Astrocyte (in vitro differentiated cells and primary cell): Measurements from ENCODE around the gene PRKCE. TPM values are rescaled to one million over a fixed set of nuclear protein-coding genes. Genes with fewer than 3 reads are reported as not detected.

ENCODE experiments used
- DNase-seq: peaks from one replicate; pipeline ENCODE4 v3.0.0-alpha.2; 2010; ENCODE audit warnings: low read depth
- FAIRE-seq: peaks from 2 replicates; lab custom pipeline; 2011; peaks lifted over from hg19 to GRCh38; lab: Jason Lieb, UNC
- H2AFZ ChIP-seq: 2 replicates; pipeline ENCODE4 v1.6.0; 2012; ENCODE audit warnings: low read depth, low read length, inconsistent platforms
- H3K27ac ChIP-seq: 2 replicates; pipeline ENCODE4 v1.5.1; 2011; ENCODE audit warnings: low read depth, low read length, inconsistent platforms
- H3K27me3 ChIP-seq: 2 replicates; pipeline ENCODE4 v1.6.0; 2011; ENCODE audit warnings: low read length, inconsistent platforms; ENCODE audit not compliant: insufficient read depth
- H3K36me3 ChIP-seq: 2 replicates; pipeline ENCODE4 v1.5.1; 2011; ENCODE audit warnings: low read length, inconsistent platforms; ENCODE audit not compliant: insufficient read depth
- H3K4me1 ChIP-seq: 2 replicates; pipeline ENCODE4 v1.5.1; 2011; ENCODE audit warnings: low read length, inconsistent platforms; ENCODE audit not compliant: insufficient read depth
- H3K4me2 ChIP-seq: 2 replicates; pipeline ENCODE4 v1.6.0; 2012; ENCODE audit warnings: low read length, inconsistent platforms
- H3K4me3 ChIP-seq: 2 replicates; pipeline ENCODE4 v1.5.1; 2011; ENCODE audit warnings: low read depth, mild to moderate bottlenecking, low read length, inconsistent platforms; ENCODE audit not compliant: insufficient read depth
- H3K79me2 ChIP-seq: 2 replicates; pipeline ENCODE4 v1.6.0; 2012; ENCODE audit warnings: mild to moderate bottlenecking, low read length, inconsistent platforms; ENCODE audit not compliant: insufficient read depth
- H3K9ac ChIP-seq: 2 replicates; pipeline ENCODE4 v1.6.0; 2012; ENCODE audit warnings: mild to moderate bottlenecking, low read length, inconsistent platforms
- H3K9me3 ChIP-seq: 2 replicates; pipeline ENCODE4 v1.5.1; 2012; ENCODE audit warnings: low read depth, mild to moderate bottlenecking, low read length, inconsistent platforms; ENCODE audit not compliant: insufficient read depth
- H4K20me1 ChIP-seq: 2 replicates; pipeline ENCODE4 v1.6.0; 2012; ENCODE audit warnings: low read length, inconsistent platforms; ENCODE audit not compliant: insufficient read depth
- H3K27ac Mint-ChIP-seq: one replicate; pipeline ENCODE4 v1.8.0; 2021; ENCODE audit warnings: mild to moderate bottlenecking, mixed read lengths; ENCODE audit not compliant: unreplicated experiment
- H3K27me3 Mint-ChIP-seq: one replicate; pipeline ENCODE4 v1.8.0; 2021; ENCODE audit warnings: low read depth, mixed read lengths; ENCODE audit not compliant: unreplicated experiment
- H3K36me3 Mint-ChIP-seq: one replicate; pipeline ENCODE4 v1.8.0; 2021; ENCODE audit warnings: low read depth, mixed read lengths; ENCODE audit not compliant: unreplicated experiment
- H3K4me1 Mint-ChIP-seq: one replicate; pipeline ENCODE4 v1.8.0; 2021; ENCODE audit warnings: low read depth, mixed read lengths; ENCODE audit not compliant: unreplicated experiment
- H3K4me3 Mint-ChIP-seq: one replicate; pipeline ENCODE4 v1.8.0; 2021; ENCODE audit warnings: mild to moderate bottlenecking, moderate library complexity, mixed read lengths; ENCODE audit not compliant: unreplicated experiment
- H3K9me3 Mint-ChIP-seq: one replicate; pipeline ENCODE4 v1.8.0; 2021; ENCODE audit warnings: mild to moderate bottlenecking, mixed read lengths; ENCODE audit not compliant: unreplicated experiment
- EZH2 ChIP-seq: IDR thresholded peaks from 2 replicates; pipeline ENCODE4 v1.6.1; 2012; ENCODE audit warnings: mild to moderate bottlenecking, low read length, inconsistent platforms; ENCODE audit not compliant: insufficient read depth
- total RNA-seq: library from RNA; stranded (reverse); gene quantifications from 2 replicates; pipeline ENCODE4 v1.2.1, GENCODE V29; 2021
- TF ChIP-seq, protein P1 (sequence below): IDR thresholded peaks from 2 replicates; pipeline ENCODE4 v1.5.1; 2011; ENCODE audit warnings: low read depth, mild to moderate bottlenecking, inconsistent platforms, low read length, moderate library complexity; ENCODE audit not compliant: insufficient read depth

Gene PRKCE
- total RNA-seq, 1 donor from 2014 or later, result 12.8 TPM

DNA sequence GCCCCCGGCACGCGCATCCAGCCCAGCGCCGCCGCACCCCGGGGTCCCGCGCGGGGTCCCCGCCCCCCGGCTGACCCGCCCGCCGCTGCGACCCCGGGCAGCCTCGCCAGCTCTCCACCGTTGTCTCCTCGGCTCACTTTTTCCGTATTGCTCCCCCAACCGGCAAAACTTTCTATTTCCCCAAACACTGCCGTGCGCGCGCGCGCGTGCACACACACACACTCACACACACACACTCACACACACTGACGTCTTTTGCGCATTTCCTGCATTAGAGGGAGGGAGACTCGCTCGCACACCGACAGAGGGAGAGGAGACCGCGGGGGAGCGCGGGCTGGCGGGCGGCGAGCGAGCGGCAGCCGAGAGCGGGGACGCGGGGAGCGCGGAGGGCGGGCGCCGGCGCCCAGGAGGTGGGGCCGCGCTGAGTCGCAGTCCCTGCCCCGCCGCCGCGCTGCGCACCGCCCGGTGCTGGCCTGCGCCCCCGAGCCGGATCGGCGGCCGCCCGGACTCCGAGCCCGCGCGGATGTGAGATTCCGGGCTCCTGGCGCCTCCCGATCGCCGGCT is 542 bp upstream of the PRKCE start:
- H3K4me2 ChIP-seq, result peak overlapping the region; percentile 95

GRCh38 chr2:45652090-45653031 is 886 bp downstream of the PRKCE start:
- peaks cover 40% of the 10 kb centered on the region for H3K79me2 ChIP-seq
- peak overlapping the region; percentile 82 for H3K9ac ChIP-seq
- H3K4me3 ChIP-seq, result peak overlapping the region; percentile 92
- peaks cover 20% of the 10 kb centered on the region for H3K4me1 ChIP-seq
- H3K27ac ChIP-seq, result no peak overlapping the region
- Mint-ChIP-seq H3K4me3 (peak overlapping the region; percentile 90), H3K36me3 (no peaks in the 10 kb centered on the region), H3K27me3 (peaks cover 11% of the 10 kb centered on the region), H3K27ac (peak overlapping the region; percentile 84), H3K4me1 (peaks cover 19% of the 10 kb centered on the region), H3K9me3 (no peaks in the 10 kb centered on the region)
- no peaks in the 10 kb centered on the region for H3K27me3 ChIP-seq
- H3K36me3 ChIP-seq, result no peaks in the 10 kb centered on the region
- DNase-seq (peak; percentile 38), FAIRE-seq (no peak)
- peak overlapping the region; percentile 95 for H3K4me2 ChIP-seq
- TF ChIP-seq, protein P1, sequence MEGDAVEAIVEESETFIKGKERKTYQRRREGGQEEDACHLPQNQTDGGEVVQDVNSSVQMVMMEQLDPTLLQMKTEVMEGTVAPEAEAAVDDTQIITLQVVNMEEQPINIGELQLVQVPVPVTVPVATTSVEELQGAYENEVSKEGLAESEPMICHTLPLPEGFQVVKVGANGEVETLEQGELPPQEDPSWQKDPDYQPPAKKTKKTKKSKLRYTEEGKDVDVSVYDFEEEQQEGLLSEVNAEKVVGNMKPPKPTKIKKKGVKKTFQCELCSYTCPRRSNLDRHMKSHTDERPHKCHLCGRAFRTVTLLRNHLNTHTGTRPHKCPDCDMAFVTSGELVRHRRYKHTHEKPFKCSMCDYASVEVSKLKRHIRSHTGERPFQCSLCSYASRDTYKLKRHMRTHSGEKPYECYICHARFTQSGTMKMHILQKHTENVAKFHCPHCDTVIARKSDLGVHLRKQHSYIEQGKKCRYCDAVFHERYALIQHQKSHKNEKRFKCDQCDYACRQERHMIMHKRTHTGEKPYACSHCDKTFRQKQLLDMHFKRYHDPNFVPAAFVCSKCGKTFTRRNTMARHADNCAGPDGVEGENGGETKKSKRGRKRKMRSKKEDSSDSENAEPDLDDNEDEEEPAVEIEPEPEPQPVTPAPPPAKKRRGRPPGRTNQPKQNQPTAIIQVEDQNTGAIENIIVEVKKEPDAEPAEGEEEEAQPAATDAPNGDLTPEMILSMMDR, result no peak
- no peak for TF ChIP-seq EZH2
- H4K20me1 ChIP-seq, result peaks cover 33% of the 10 kb centered on the region
- H3K9me3 ChIP-seq, result no peaks in the 10 kb centered on the region
- H2AFZ ChIP-seq, result peak overlapping the region; percentile 90

More for the DNA sequence above, 542 bp upstream of the PRKCE start:
- Histone ChIP-seq H3K9ac (peak overlapping the region; percentile 82), H3K9me3 (no peaks in the 10 kb centered on the region), H3K36me3 (no peaks in the 10 kb centered on the region), H3K79me2 (peaks cover 31% of the 10 kb centered on the region), H3K4me1 (peaks cover 20% of the 10 kb centered on the region), H2AFZ (peak overlapping the region; percentile 90), H4K20me1 (peaks cover 33% of the 10 kb centered on the region), H3K27ac (peak overlapping the region; percentile 71), H3K4me3 (peak overlapping the region; percentile 92), H3K27me3 (no peaks in the 10 kb centered on the region)
- H3K36me3 Mint-ChIP-seq, result no peaks in the 10 kb centered on the region
- peak overlapping the region; percentile 100 for H3K4me3 Mint-ChIP-seq
- FAIRE-seq, result no peak
- peaks cover 19% of the 10 kb centered on the region for H3K4me1 Mint-ChIP-seq
- peak; percentile 96 for DNase-seq
- H3K27ac Mint-ChIP-seq, result peak overlapping the region; percentile 95
- TF ChIP-seq, protein P1, result peak; percentile 15
- TF ChIP-seq EZH2, result no peak
- no peaks in the 10 kb centered on the region for H3K9me3 Mint-ChIP-seq
- H3K27me3 Mint-ChIP-seq, result peaks cover 12% of the 10 kb centered on the region
